HepG2 (cell line): Measurements from ENCODE around the gene ALG8. TPM values are rescaled to one million over a fixed set of nuclear protein-coding genes. Genes with fewer than 3 reads are reported as not detected.
A peak's percentile ranks its signal among the peaks of the same experiment; 100 is the strongest.

Experiments
- ATF2 ChIP-seq: sonication (generic); formaldehyde crosslinking; IDR thresholded peaks from 2 replicates; pipeline ENCODE4 v1.4.0; 2020; ENCODE audit warnings: missing genetic modification reagents
- GATAD2A ChIP-seq: IDR thresholded peaks from 2 replicates; pipeline ENCODE4 v1.6.1; 2016
- HMG20A ChIP-seq: IDR thresholded peaks from 2 replicates; pipeline ENCODE4 v1.6.1; 2016; ENCODE audit warnings: borderline replicate concordance
- KLF11 ChIP-seq: IDR thresholded peaks from 2 replicates; pipeline ENCODE4 v1.6.1; 2016; ENCODE audit warnings: missing compliant biosample characterization
- KLF6 ChIP-seq: IDR thresholded peaks from 2 replicates; pipeline ENCODE4 v1.8.0; 2016; ENCODE audit warnings: missing biosample characterization, missing genetic modification reagents
- NFIB ChIP-seq: sonication (generic); formaldehyde crosslinking; IDR thresholded peaks from 2 replicates; pipeline ENCODE4 v1.9.0; 2021; ENCODE audit warnings: missing genetic modification reagents, mild to moderate bottlenecking, borderline replicate concordance
- REL ChIP-seq: sonication (generic); formaldehyde crosslinking; conservative IDR thresholded peaks from 2 replicates; pipeline ENCODE4 v1.8.0; 2022; ENCODE audit warnings: mild to moderate bottlenecking, missing genetic modification reagents, moderate library complexity
- RERE ChIP-seq: IDR thresholded peaks from 2 replicates; pipeline ENCODE4 v1.6.1; 2016; ENCODE audit warnings: low read depth, missing genetic modification reagents, missing compliant biosample characterization
- TP53 ChIP-seq: sonication (generic); formaldehyde crosslinking; conservative IDR thresholded peaks from 2 replicates; pipeline ENCODE4 v1.4.0; 2020; ENCODE audit warnings: missing genetic modification reagents
- ZNF570 ChIP-seq: sonication (generic); formaldehyde crosslinking; IDR thresholded peaks from 2 replicates; pipeline ENCODE4 v1.4.0; 2020; ENCODE audit warnings: mild to moderate bottlenecking, missing genetic modification reagents, borderline replicate concordance
- ZNF720 ChIP-seq: sonication (generic); formaldehyde crosslinking; IDR thresholded peaks from 2 replicates; pipeline ENCODE4 v1.4.0; 2020; ENCODE audit warnings: missing genetic modification reagents
- ZNF746 ChIP-seq: sonication (generic); formaldehyde crosslinking; IDR thresholded peaks from 2 replicates; pipeline ENCODE4 v1.8.0; 2022; ENCODE audit warnings: mild to moderate bottlenecking, missing genetic modification reagents
- ZNF784 ChIP-seq: sonication (generic); formaldehyde crosslinking; IDR thresholded peaks from 2 replicates; pipeline ENCODE4 v1.5.1; 2020; ENCODE audit warnings: missing genetic modification reagents, mild to moderate bottlenecking, borderline replicate concordance
- ZSCAN21 ChIP-seq: sonication (generic); formaldehyde crosslinking; IDR thresholded peaks from 2 replicates; pipeline ENCODE4 v1.8.0; 2022; ENCODE audit warnings: mild to moderate bottlenecking, missing genetic modification reagents, moderate library complexity, borderline replicate concordance
- polyA plus RNA-seq, 8 experiments: library from polyadenylated mRNA; depleted of rRNA in 3 of 8; stranded (reverse) in 7 of 8; unstranded in 1 of 8; fragments of >200 nt; fragmentation: Illumina TruSeq in 4 of 8; extraction: Trizol in 4 of 8; gene quantifications; 2 replicates each; pipeline versions ENCODE4 v1.2.1 to v1.2.3, GENCODE V29; 2011 to 2016; ENCODE audit warnings: low read depth in 4 of 8, missing spikeins in 1 of 8, mixed read lengths in 1 of 8; ENCODE audit not compliant: insufficient read depth in 1 of 8
- total RNA-seq, 5 experiments: library from RNA; depleted of rRNA; stranded (reverse); fragments of >200 nt; fragmentation: Illumina TruSeq; extraction: Trizol; gene quantifications; 2 replicates each; pipeline ENCODE4 v1.2.3, GENCODE V29; 2016; ENCODE audit warnings: low read depth in 1 of 5
- TF ChIP-seq, protein P1 (sequence below): sonication (generic); formaldehyde crosslinking; IDR thresholded peaks from 2 replicates; pipeline ENCODE4 v1.5.1; 2020; ENCODE audit warnings: missing genetic modification reagents, mild to moderate bottlenecking, borderline replicate concordance

The ALG8 gene
- total and polyA plus RNA-seq, 2 of the 13 experiments (the other 11 are each of a cell fraction or from before 2014, with no cell fraction given): 75.8 to 88.0 TPM

GRCh38 chr11:78079232-78080083 is 60.0 kb downstream of the ALG8 start, which contains the start of gene NDUFC2 (continued):
- TF ChIP-seq ATF2 (CRISPR knock-in tag): peak; percentile 91
- TF ChIP-seq ZNF570 (CRISPR knock-in tag): peak; percentile 57; the same call in 1 of the 2 replicates
- peak; percentile 65; the same call in 1 of the 2 replicates for TF ChIP-seq TP53 (CRISPR knock-in tag)
- TF ChIP-seq ZNF746 (CRISPR knock-in tag): peak; percentile 62; the same call in 1 of the 2 replicates
- 0 out of 2 replicates have a peak, but pooled peaks have one; percentile 55 for TF ChIP-seq ZNF720 (CRISPR knock-in tag)
- peak; percentile 94 for TF ChIP-seq ZSCAN21 (CRISPR knock-in tag)
- TF ChIP-seq HMG20A (CRISPR knock-in tag): peak; percentile 28; the same call in 1 of the 2 replicates
- TF ChIP-seq KLF11: peak; percentile 83; the same call in 1 of the 2 replicates
- 0 out of 2 replicates have a peak, but pooled peaks have one; percentile 68 for TF ChIP-seq ZNF784 (CRISPR knock-in tag)
- TF ChIP-seq REL: 0 out of 2 replicates have a peak, but pooled peaks have one; percentile 39
- TF ChIP-seq GATAD2A (CRISPR knock-in tag): peak; percentile 87
- TF ChIP-seq NFIB (CRISPR knock-in tag): no peak
- TF ChIP-seq, protein P1, sequence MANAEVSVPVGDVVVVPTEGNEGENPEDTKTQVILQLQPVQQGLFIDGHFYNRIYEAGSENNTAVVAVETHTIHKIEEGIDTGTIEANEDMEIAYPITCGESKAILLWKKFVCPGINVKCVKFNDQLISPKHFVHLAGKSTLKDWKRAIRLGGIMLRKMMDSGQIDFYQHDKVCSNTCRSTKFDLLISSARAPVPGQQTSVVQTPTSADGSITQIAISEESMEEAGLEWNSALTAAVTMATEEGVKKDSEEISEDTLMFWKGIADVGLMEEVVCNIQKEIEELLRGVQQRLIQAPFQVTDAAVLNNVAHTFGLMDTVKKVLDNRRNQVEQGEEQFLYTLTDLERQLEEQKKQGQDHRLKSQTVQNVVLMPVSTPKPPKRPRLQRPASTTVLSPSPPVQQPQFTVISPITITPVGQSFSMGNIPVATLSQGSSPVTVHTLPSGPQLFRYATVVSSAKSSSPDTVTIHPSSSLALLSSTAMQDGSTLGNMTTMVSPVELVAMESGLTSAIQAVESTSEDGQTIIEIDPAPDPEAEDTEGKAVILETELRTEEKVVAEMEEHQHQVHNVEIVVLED: peak; percentile 99
- TF ChIP-seq RERE (CRISPR knock-in tag): peak; percentile 68
- peak; percentile 87; the same call in 1 of the 2 replicates for TF ChIP-seq KLF6
